Testis (tissue), 2 donors: ENCODE results near the gene ENPEP.
"Not testable (repeated sequence)": the region's sequence is repeated elsewhere in the genome, so short reads cannot be mapped to it uniquely, and the experiment has no call there.

Experiments
- POLR2A ChIP-seq: fragments of 450-650 bp; IDR thresholded peaks from one replicate; pipeline ENCODE4 v1.6.1; 2017; ENCODE audit warnings: antibody characterized with exemption, mild to moderate bottlenecking, moderate library complexity
- TF ChIP-seq, protein P1 (sequence below), 3 experiments: fragments of 450-650 bp in 2 of 3; fragments of 200-600 bp in 1 of 3; sonication (generic) in 1 of 3; IDR thresholded peaks; one replicate each; pipeline ENCODE4 v1.5.1; 2016 to 2019; ENCODE audit warnings: antibody characterized with exemption in 3 of 3, mild to moderate bottlenecking in 2 of 3, moderate library complexity in 1 of 3

DNA sequence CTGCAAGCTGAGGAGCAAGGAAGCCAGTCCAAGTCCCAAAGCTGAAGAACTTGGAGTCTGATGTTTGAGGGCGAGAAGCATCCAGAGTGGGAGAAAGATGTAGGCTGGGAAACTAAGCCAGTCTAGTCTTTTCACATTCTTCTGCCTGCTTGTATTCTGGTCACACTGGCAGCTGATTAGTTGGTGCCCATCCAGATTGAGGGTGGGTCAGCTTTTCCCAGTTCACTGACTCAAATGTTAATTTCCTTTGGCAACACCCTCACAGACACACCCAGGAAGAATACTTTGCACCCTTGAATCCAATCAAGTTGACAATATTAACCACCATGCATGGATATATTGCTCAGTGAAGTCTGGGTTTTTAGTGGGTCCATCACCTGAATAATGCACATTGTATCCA lies 36.7 kb upstream of the ENPEP start:
- TF ChIP-seq, protein P1, sequence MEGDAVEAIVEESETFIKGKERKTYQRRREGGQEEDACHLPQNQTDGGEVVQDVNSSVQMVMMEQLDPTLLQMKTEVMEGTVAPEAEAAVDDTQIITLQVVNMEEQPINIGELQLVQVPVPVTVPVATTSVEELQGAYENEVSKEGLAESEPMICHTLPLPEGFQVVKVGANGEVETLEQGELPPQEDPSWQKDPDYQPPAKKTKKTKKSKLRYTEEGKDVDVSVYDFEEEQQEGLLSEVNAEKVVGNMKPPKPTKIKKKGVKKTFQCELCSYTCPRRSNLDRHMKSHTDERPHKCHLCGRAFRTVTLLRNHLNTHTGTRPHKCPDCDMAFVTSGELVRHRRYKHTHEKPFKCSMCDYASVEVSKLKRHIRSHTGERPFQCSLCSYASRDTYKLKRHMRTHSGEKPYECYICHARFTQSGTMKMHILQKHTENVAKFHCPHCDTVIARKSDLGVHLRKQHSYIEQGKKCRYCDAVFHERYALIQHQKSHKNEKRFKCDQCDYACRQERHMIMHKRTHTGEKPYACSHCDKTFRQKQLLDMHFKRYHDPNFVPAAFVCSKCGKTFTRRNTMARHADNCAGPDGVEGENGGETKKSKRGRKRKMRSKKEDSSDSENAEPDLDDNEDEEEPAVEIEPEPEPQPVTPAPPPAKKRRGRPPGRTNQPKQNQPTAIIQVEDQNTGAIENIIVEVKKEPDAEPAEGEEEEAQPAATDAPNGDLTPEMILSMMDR (IDR thresholded peaks at IDR 0.05), result not testable (repeated sequence)
- not testable (repeated sequence) for TF ChIP-seq POLR2A
